GM19238 (cell line): Measurements from ENCODE around the gene MYO3A.
"Not testable (repeated sequence)": the region's sequence is repeated elsewhere in the genome, so short reads cannot be mapped to it uniquely, and the experiment has no call there.

Experiments
- DNase-seq: peaks from one replicate; pipeline ENCODE4 v3.0.0; 2011; ENCODE audit warnings: low spot score; ENCODE audit not compliant: insufficient read length

The MYO3A gene

DNA sequence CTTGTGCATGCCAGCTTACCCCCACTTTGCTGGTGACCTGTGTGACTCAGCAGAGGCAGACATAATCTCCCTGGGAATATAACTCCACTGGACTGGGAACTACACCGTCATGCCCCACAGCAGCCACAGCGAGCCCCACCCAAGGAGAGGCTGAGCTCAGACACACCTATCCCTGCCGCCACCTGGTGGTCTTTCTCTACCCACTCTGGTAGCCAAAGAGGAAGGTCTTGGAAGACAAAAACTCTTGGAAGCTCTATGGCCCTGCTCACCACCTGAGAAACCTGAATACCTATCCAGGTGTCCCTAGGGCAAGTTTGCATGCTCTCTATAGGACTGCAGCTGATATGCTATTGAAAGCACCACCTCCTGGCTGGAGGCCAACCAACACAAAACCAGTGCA is 48.1 kb downstream of the MYO3A start:
- no peak for DNase-seq

DNA sequence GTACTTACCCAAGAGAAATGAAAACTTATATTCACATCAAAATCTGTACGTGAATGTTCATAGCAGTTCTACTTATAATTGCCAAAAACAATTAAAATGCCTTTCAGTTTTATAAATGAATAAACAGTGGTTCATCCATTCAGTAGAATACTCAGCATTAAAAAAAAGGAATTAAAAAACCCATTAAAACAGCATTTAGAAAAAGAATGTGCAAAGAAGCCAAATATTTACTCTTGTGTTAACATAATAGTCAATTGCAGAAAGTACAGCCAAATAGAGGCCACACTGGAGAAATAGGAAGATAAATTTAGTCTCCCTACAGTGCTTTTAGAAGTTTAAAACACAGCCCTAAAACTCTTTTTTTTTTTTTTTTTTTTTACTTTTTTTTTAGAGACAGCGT is 54.6 kb downstream of the MYO3A start:
- DNase-seq = no peak

DNA sequence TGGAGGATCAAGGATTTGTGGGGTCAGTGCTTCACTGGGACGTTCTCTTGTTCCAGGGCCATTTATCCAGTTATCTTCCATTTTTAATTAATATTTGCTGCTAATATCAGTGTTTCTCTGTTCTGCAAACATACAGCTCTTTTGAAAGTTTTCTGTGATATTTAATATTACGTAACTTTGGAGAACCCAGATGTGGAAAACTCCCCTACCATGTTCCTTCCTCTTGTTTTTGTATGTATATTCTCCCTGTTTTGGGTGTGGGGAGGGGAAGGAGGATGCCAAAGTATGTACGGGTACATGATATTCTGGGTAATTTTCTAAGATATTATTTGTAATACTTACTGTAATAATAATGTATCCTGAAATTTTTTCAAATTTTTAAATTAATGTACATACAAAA is 55.9 kb downstream of the MYO3A start:
- DNase-seq = no peak

DNA sequence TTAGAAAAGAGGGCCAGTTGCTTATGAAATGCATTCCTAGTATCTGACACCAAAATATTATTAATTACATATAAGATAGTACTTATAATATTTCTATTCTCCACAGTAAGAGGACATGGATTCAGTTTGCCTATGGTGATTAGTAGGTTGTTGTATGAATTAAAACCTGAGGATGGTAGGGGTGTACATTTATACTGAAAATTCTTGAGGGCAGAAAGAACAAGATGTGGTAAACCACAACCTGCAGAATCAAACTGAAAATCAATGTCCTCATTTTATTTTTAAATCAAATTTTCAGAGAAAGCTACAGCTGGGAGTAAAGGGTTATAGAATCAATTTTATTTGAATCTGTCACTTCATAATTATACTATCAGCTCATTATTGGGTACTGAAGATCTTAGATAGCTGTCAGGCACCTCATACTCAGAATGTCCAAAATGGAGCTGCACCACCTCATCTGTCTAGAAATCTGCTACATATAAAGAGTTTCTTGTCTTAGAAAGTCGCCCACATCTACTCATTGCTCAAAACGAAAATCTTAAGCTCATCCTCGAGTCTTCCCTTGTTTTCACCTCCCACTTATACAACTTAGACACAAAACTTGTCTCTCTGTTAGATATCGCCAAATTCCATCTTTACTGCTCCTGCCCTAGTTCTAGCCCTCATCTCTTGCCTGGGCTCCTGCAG is 65.4 kb downstream of the MYO3A start:
- no peak for DNase-seq

DNA sequence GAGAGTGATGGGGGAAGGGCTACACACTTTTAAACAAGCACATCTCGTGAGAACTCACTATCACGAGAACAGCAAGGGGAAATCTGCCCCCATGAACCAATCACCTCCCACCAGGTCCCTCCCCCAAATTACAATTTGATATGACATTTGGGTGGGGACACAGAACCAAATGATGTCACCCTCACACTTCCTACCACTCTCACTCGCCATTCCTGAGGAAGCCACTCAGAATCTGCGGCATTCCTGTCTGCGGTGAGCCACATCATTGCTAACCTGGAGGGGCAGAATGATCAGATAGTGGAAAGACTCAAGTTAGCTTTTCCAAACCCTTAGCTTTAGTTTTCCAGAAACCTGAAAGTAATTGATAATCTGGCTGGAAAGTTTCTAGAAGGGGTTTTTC is 66.9 kb downstream of the MYO3A start:
- no peak for DNase-seq

DNA sequence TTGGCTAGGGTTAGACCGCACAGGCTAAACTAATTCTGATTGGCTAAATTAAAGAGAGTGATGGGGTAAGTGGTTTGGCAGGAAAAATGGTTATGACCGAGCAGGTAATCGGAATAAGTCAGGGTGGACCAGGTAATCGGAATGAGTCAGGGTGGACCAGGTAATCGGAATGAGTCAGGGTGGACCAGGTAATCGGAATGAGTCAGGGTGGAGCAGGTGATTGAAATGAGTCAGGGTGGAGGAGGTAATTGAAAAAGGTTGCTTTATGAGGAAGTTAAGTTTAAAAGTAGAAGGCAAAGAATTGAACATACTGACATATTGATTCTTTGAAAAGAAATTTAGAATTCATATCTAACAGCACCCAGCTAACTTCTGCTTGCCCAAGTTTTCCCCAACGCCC is 68.4 kb downstream of the MYO3A start:
- DNase-seq = not testable (repeated sequence)

DNA sequence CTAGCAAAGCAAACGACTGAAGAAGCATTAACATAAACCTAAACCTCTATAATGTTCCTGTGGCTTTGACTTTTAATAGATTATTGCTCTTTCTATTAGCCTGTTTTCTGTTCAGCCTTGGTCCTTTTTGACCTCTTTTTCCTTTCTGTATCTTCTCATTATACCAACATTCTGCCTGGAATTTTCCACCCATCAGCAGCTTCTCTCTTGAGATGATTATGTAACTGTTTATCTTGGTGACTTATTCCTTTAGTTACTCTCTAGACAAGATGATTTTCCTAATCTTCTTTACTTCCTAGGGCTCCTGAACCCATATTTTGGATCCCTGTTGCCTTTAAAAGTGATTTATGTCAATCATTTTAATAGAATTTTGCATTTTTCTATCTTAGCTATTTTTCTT is 81.1 kb downstream of the MYO3A start:
- DNase-seq = no peak

DNA sequence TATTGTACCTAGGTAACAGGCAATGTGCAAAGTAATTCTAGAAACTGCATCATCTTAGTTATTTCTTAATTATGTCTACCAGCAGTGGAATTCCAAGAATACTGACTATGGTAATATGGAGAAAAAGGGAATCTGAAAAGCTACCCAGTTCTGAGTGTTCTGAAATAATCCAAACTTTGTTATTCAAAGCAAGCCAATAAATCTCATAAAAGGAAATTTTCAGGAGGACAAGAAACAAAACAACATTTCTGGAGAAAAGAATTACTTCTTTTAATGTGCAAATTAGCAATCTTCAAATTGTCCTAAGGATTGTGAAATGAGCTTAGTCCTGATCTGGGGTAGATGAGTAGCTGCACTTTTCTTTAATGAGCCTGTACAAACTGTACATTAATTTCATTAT is 88.8 kb downstream of the MYO3A start:
- no peak for DNase-seq

DNA sequence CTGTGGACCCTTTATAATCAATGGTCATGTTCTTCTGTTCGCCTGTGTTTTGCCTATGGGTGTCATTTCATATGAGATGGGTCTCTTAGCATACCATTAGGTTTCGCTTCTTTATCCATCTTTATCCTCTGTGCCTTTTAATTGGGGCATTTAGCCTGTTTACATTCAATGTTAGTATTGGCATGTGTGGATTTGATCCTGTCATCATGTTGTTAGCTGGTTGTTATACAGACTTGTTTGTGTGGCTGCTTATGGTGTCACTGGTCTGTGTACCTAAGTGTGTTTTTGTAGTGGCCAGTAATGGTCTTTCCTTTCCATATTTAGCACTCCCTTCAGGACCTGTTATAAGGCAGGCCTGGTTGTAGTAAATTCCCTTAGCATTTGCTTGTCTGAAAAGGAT is 90.3 kb downstream of the MYO3A start:
- DNase-seq = no peak

DNA sequence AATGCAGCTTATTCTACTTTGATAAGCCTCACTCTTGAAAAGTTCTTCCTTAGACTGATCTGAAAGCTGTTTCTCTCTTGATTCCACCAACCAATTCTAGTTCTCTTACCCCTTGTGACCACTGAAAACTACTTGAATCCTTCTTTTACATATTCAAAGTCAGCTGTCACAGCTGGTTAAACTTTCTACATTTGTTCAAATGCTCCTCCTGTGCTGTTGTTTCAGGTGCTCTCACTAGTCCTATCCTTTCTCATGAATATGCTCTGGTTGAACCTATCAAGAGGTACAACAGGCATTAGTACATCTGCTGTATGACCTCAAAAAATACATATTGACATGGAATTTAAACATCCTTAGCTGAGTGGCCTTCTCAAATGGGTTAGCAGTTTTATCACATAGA is 91.5 kb downstream of the MYO3A start:
- no peak for DNase-seq

DNA sequence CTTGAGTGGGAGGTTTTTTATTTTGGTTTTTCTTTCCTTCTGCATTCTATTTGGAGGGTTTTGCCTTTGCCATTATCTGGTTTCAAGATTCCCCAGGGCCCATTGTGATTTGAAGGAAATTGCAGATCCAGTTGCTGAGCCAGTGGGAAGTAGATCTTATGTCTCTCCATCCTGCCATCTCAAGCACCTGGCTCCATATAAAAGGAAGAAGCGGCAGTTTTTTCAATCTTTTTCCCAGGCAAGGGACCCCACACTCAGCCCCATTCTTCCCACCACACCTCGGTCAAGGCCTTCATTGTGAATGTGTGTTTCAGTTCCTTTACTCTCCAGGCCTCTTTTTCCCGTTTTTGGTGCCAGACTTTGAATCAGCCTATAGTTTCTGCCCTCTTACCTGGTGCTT is 95.8 kb downstream of the MYO3A start:
- no peak for DNase-seq

DNA sequence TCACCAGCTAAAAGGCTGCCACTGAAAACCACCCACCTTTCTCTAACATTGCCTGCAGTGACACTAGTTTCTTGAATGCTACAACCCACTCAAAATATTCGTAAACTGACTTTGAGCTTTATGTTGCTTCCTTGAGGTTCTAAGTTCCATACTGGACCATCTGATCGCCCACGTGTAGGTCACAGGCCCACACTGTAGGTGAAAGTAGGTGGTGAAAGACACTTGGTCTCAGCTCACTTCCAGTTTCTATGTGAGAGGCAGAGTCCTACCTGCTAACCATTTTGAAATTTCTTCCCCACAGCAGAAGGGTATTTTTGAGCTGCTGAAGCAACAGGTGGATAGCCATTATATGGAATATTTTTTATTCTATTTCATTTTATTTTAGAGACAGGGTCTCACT is 97.3 kb downstream of the MYO3A start:
- DNase-seq = no peak

DNA sequence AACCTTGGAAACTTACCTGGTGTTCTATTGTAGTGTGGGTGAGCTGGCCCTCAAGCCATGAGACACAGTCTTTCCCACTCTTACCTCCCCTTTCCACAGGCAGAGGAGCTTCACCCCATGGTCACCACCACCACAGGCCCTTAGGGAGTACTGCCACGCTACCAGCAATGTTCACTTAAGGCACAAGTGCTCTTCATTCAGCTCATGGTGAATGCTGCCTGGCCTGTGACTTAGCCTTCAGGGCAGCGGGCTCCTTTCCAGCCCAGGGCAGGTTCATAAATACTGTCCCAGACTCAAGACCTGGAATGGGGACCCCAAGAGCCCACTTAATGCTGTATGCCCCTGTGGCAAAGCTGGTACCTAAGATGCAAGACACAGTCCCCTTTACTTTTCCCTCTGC is 109.4 kb downstream of the MYO3A start:
- DNase-seq = no peak

DNA sequence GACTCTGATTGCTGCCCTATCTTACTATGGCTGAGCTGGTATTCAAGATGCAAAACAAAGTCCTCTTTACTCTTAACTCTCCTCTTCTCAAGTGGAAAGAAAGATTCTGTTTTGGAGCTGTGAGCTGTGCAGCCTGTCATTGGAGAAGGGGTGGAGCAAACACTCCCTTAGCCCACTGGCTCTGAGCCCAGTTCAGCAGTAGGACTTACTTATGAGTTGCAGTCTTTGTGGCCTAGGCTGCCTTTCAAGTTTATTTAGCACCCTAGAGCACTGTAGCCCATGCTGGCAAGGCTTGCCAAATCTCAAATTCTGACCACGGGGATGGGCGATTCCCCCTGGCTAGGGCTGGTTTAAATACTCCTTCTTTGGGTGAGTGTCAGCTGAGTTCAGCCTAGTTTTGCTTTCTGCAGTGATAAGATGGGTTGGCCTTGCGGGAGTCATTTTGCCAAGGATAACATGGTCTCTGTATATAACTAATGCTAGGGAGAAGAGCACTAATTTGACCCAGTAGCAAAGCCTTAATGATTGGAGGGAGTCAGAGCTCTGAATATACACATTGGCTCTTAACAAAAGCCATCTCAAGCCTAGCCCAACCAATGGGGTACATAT is 110.2 kb downstream of the MYO3A start:
- DNase-seq = no peak

DNA sequence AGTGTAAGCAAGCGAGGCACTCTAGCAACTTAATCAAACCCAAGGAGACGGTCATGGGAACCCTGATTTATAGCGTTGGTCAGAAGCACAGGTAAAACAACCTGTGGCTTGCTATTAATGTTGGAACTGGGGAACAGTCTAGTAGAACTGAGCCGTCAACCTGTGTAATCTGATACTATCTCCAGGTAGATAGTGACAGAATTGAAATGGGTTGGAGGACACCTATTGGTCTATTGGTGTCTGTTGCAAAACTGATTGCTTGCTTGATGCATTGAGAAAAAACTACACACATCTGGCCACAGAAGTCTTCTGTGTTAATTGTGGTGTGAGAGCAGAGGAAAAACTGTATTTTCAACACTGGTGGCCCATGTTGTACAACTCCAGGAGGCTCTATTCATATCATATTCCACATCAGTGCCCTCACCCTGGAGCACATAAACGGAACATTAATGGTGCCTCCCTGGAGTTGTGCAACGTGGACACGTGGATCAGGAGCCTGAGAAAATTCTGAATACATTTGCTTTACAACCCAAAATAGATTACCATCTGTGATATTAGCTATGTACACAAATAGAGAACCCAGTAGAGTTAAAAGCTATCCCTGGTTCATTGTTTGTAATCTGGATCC is 112.2 kb downstream of the MYO3A start:
- DNase-seq = no peak

DNA sequence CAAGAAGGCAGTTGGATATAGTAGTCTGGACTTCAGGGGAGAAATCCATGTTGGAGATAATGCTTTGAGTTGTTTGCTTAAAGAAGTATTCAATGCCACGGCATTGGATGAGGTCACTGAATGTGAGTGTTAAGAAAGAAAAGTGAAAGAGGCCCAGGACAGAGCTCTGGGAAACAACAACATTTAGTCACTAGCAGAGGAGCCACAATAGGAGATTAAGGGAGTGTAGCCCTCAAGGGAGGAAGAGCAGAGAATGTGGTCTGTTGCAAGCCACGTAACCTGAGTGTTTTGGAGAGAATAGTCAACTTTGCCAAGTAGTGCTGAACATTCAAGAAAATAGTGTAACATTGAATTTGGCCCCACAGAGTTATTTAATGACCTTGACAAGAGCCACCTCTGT is 114.7 kb downstream of the MYO3A start:
- no peak for DNase-seq

DNA sequence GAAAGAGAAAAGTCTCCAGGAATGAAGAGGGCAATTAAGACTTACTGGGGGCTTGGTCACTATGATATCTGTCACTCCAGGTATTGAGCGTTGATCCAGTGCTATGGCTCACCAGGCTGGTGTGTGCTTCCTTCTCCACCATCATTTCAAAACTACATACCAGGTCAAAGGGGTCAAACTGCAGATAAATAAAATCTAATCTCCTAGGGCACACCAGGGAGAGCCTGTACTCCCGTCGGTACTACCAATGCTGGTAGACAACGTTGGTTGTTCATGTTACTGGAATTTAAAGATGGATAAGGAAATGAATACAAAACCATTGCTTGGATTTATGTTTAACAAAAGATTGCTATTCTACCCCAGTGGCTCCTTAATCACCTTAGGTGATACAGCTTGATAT is 118.3 kb downstream of the MYO3A start:
- DNase-seq = no peak

DNA sequence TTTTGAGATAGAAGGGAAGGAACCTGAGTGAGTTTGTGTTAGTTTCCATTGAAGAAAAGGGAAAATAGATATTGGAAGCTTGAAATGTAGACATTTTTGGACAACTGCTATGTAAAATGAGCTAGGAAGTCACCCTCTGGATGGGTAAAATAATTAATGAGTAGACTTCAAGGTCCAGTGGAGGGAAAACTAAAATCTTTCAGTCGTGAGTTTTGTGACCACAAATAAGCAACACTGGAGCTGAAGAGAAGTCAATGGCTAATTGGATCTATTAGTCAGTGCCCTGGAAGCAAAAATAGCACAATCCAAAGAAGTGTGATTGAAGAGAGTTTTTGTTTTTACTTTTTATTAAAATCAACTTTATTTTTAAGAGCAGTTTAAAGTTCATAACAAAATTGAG is 123.4 kb downstream of the MYO3A start:
- no peak for DNase-seq

DNA sequence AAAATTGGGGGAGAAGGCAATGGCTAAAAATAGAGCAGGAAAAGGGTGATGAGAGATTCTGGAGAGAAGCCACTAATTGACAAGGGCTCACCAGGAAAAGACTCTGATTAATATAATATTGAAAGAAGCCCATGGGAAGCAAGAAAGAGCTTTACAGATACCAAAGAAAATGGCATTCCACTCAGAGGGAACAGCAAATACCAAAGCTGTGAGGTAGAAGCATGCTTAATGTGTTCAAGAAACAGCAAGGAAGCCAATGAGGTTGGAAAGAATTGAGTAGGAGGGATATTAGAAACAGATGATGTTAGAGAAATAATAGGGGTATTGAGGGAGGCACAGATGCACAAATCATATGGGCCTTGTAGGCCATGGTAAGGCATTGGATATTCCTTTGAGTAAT is 130.1 kb downstream of the MYO3A start:
- no peak for DNase-seq

DNA sequence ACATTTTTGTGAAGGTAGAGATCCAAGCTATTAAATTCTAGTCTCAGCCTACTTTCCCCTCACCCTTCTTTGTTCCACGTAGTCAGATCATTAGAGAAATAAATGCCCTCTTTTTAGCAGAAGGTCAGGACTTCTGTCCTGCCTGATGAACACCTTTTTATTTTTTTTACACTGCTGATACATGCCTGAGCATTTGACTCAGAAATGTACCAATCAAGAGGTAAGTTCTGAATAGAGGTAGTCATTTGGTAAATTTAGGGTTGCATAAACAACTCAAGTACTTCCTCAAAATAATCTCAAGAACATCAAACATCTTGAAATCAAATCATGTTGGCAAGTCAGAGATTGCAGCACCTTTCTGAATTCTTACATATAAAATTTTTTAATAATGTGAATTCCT is 133.7 kb downstream of the MYO3A start:
- no peak for DNase-seq

DNA sequence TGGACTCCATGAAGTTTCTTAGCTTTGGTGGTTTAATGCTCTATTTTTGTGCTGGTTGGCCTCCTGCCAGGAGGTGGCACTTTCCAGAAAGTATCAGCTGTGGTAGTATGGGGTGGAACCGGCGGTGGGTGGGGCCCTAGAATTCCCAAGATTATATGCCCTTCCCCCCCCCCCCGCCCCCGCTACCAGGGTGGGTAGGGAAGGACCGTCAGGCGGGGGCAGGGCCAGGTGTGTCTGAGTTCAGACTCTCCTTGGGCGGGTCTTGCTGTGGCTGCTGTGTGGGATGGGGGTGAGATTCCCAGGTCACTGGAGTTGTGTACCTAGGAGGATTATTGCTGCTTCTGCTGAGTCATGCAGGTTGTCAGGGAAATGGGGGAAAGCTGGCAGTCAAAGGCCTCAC is 146.9 kb downstream of the MYO3A start:
- not testable (repeated sequence) for DNase-seq

DNA sequence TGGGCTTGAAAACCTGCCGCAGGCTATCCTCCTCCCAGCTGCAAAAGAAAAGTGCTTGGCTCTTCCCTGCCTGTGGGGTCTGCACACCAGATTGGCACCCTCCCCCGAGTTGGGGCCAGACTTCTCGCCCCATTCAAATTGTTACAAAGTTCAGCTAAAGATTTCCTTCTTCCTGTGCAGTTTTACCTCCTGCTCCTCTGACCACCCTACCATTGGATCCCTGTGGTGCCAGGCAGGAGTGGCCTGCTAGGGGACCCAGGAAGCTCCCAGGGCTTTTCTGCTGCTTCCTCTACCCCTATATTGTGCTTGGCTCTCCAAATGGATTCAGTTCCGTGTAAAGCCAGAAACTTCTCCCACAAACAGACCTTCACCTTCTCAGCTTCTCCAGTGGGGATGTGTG is 147.4 kb downstream of the MYO3A start:
- no peak for DNase-seq

DNA sequence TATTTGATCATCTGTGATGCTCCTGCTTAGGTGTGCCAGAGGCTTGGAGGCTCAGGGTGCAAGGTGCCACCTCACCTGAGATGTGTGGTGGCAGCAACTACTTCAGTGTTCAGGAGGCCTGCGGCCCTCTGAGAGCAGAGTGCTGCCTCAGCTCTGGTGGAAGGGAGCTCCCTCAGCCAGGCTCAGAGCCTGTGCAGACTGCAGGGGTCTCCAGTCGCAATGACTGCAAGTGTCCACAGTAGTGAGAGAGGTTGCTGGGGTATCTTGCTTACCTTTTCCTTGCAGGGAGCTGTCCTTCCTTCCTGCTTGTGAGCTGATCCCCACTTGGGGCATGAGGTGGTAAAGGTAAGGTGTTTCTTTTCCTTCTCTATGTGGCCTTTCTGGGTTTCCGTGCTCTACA is 151.5 kb downstream of the MYO3A start:
- DNase-seq = no peak
